ENCODE data around the gene SH2D3A.
A peak's percentile ranks its signal among the peaks of the same experiment; 100 is the strongest.

The SH2D3A gene

DNA sequence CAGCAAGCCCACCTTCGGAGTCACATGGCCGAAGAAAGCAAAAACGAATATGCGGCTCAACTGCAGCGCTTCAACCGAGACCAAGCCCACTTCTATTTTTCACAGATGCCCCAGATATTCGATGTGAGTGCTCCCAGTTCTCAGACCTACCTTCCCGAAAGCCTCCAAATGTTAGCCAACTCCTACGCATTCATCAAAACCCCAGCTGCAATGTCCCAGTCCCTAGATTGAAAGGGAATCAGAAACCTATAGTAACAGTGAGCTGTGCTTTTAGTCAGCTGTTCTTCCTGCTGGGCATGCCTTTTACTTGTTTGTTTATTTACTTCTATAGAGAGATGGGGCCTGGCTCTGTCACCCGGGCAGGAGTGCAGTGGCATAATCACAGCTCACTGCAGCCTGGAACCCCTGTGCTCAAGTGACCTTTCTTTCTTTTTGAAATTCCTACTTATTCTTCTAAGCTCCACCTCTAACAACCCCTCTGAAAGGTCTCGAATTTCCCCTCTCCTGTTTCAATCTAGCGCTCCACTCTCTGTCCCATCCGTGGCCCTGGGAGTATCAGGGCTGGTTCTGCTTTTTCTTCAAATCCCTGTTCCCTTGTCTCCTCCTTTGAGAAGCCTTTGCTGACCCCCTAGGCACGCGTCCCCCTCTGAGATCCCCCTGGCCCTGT, 23.4 kb downstream of the SH2D3A start:
- intact Hi-C loops (cut with DNase I; ENCODE audit: low total_unique reads): no loop called here
- H3K4me3 ChIP-seq: peak overlapping the region; percentile 18 to 31
- peaks cover 39 to 63% (median 49%) of the 10 kb centered on the region in 3 donors for H3K36me3 ChIP-seq
- DNase-seq: no peak
- no peaks in the 10 kb centered on the region for H3K9me3 ChIP-seq
- H3K27me3 ChIP-seq: no peaks in the 10 kb centered on the region
- peak overlapping the region; percentile 67 to 97 for H3K27ac ChIP-seq
- TF ChIP-seq, protein P1, sequence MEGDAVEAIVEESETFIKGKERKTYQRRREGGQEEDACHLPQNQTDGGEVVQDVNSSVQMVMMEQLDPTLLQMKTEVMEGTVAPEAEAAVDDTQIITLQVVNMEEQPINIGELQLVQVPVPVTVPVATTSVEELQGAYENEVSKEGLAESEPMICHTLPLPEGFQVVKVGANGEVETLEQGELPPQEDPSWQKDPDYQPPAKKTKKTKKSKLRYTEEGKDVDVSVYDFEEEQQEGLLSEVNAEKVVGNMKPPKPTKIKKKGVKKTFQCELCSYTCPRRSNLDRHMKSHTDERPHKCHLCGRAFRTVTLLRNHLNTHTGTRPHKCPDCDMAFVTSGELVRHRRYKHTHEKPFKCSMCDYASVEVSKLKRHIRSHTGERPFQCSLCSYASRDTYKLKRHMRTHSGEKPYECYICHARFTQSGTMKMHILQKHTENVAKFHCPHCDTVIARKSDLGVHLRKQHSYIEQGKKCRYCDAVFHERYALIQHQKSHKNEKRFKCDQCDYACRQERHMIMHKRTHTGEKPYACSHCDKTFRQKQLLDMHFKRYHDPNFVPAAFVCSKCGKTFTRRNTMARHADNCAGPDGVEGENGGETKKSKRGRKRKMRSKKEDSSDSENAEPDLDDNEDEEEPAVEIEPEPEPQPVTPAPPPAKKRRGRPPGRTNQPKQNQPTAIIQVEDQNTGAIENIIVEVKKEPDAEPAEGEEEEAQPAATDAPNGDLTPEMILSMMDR (IDR thresholded peaks at IDR 0.05): no peak
- peaks cover 0 to 58% (median 51%) of the 10 kb centered on the region in 4 donors for H3K4me1 ChIP-seq

DNA sequence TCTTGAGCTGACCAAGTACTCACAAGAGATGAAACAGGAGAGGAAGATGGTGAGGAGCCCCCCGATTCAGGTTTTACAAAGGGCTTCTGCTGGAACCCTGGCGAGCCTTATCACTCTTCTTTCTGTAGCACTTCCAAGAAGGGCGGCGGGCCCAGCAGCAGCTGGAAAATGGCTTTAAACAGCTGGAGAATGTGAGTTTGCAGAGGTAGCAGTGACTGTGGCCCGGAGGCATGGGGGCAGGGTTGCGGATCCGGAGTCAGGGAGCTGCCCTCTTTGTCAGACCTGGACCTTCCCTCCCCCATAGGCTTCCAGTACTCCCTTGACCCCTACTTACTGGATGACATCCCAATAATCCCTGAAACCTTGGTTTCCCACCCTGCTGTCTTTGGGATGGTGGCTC, 24.2 kb downstream of the SH2D3A start:
- Histone ChIP-seq H3K27me3 (no peaks in the 10 kb centered on the region), H3K4me3 (no peak overlapping the region), H3K27ac (peak overlapping the region; percentile 31 to 97), H3K4me1 (peaks cover 0 to 66% (median 58%) of the 10 kb centered on the region in 4 donors), H3K9me3 (no peaks in the 10 kb centered on the region), H3K36me3 (peaks cover 32 to 55% (median 41%) of the 10 kb centered on the region in 3 donors)
- TF ChIP-seq, protein P1 (IDR thresholded peaks at IDR 0.05): no peak
- DNase-seq: no peak
- intact Hi-C loops (cut with DNase I; ENCODE audit: low total_unique reads): no loop called here

DNA sequence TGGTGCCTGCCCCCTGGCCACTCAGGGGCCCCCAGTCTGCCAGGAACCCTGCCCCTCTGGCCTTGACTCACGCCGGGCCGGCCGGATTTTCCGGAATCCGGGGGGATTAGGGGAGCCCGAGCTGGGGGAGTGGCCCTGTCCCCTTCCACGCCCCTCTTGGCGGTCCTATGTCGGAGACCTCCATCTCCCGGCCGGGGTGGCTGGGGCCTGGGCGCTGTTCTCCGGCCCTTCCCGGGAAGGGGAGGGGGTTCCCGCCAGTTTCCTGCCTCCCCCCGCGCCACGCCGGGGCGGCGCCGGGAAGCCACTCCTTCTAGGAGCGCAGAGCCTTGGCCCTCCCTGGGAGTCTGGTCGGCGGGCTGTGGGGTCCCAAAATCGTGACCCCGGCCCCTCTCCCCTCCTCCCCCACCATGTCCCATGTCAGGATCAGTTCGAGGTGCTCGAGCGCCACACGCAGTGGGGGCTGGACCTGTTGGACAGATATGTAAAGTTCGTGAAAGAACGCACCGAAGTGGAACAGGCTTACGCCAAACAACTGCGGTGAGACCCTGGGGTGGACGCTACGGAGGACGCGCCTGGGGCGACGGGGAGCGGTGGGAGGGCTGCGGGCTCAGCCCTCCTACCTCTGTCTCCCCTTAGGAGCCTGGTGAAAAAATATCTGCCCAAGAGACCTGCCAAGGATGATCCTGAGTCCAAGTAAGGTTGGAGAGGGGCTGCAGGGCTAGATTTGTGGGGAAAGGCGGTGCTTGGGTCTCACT, 26.5 kb downstream of the SH2D3A start:
- intact Hi-C loops (cut with DNase I; ENCODE audit: low total_unique reads): no loop called here
- TF ChIP-seq, protein P1 (IDR thresholded peaks at IDR 0.05): no peak
- Histone ChIP-seq H3K4me3 (peak overlapping the region; percentile 80 to 96), H3K9me3 (no peaks in the 10 kb centered on the region), H3K27me3 (no peaks in the 10 kb centered on the region), H3K4me1 (peaks cover 0 to 73% (median 61%) of the 10 kb centered on the region in 4 donors), H3K27ac (peak overlapping the region; percentile 93 to 97), H3K36me3 (peaks cover 10 to 32% (median 18%) of the 10 kb centered on the region in 3 donors)
- peak; percentile 60 to 84 for DNase-seq

DNA sequence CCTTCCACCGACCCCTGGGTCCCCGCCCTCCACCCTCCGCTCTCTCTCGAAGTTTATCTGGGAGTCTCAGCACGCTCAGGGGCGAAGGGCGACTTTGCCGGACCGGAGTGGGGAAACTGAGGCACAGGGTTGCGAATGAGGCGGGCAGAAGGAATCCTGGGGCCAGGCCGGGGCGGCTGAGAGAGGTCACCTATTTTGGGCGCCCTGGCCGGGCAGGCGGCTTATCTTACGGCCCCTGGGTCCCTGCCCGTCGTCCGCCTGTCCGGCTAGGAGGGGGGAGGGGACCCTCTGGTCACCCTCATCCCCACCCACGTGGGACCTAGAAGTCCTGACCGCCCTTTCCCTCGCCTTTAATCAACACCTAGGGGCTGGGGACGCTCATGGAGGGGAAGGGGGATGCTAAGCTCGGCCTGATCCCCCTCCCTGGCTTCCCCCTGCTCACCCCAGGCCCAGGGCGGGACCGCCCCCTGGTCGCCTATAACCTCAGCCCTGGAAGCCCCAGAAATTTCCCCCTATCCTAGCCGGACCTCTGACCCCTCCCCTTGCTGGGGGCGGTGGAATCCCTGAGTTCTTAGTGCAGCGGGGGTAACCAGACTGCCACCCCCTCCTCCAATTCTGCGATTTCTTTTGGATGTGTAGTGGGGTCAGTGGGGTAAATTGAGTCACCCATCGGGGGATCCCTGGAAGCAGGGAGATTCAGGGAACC, 27.2 kb downstream of the SH2D3A start:
- intact Hi-C loops (cut with DNase I; ENCODE audit: low total_unique reads): loop anchor here (10.0 kb wide), 2 partner anchors 125 to 365 kb away; partner anchors contain the start of genes ALKBH7 and PSPN
- Histone ChIP-seq H3K4me3 (peak overlapping the region; percentile 80 to 96), H3K9me3 (no peaks in the 10 kb centered on the region), H3K4me1 (peaks cover 0 to 71% (median 59%) of the 10 kb centered on the region in 4 donors), H3K36me3 (peaks cover 8 to 29% (median 12%) of the 10 kb centered on the region in 3 donors), H3K27me3 (no peaks in the 10 kb centered on the region), H3K27ac (peak overlapping the region; percentile 93 to 97)
- TF ChIP-seq, protein P1 (IDR thresholded peaks at IDR 0.05): no peak
- no peak for DNase-seq

DNA sequence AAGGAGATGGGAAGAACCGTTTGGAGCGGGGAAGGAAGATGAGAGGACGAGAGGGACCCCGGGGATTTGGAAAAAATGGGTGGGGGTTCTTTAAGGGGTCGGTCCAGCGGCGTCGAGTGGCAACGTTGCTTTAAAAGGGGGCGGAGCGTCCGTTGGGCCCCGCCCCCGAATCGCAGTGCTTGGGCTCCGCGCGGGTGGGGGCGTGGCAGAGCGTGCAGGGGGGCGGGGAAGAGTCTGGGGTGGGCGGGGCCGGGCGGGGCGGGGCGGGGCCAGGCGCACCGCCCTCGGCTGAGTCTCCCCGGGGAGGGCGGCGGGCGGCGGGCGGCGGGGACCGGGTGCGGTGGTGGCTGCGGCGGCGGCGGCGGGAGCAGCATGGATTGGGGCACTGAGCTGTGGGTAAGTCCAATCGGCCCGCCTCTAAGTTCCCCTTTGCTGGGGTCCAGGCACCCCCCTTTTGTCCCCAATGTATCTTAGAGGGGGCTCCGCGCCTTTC, 27.8 kb downstream of the SH2D3A start, which contains the start of gene TRIP10:
TRIP10 (plus strand) TSS at position 291 of the 493 bp plus-strand sequence; CDS start at position 373, 82 bp downstream.
- H3K36me3 ChIP-seq: peaks cover 8 to 27% (median 12%) of the 10 kb centered on the region in 3 donors
- H3K4me3 ChIP-seq: peak within 1 kb of the TSS; percentile 80 to 96
- peak within 1 kb of the TSS; percentile 93 to 97 for H3K27ac ChIP-seq
- intact Hi-C loops (cut with DNase I; ENCODE audit: low total_unique reads): loop anchor here (10.0 kb wide), 2 partner anchors 125 to 365 kb away; partner anchors contain the start of genes ALKBH7 and PSPN
- no peaks in the 10 kb centered on the region for H3K27me3 ChIP-seq
- H3K4me1 ChIP-seq: peaks cover 0 to 65% (median 54%) of the 10 kb centered on the region in 4 donors
- TF ChIP-seq, protein P1 (IDR thresholded peaks at IDR 0.05): no peak
- peak; percentile 87 to 93 for DNase-seq
- no peaks in the 10 kb centered on the region for H3K9me3 ChIP-seq
